ENCODE data around the gene SHROOM3.

The SHROOM3 gene

DNA sequence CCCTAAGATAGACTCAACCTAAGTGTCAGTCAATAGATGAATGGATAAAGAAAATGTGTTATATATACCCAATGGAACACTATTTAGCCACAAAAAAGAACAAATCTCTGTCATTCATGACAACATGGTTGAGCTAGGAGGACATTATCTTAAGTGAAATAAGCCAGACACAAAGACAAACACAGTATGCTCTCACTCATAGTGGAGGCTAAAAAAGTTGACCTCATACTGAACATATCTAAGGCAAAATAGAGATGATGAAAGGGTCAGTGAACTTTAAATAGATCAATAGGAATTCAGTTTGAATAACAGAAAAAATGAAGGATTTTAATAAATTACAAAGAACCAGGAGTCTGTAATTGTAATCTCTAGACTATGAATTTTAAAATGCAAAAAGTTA lies 356.4 kb downstream of the SHROOM3 start:
- DNase-seq, result no peak

GRCh38 chr4:76792418-76792817 lies 357.4 kb downstream of the SHROOM3 start:
- DNase-seq, result no peak

DNA sequence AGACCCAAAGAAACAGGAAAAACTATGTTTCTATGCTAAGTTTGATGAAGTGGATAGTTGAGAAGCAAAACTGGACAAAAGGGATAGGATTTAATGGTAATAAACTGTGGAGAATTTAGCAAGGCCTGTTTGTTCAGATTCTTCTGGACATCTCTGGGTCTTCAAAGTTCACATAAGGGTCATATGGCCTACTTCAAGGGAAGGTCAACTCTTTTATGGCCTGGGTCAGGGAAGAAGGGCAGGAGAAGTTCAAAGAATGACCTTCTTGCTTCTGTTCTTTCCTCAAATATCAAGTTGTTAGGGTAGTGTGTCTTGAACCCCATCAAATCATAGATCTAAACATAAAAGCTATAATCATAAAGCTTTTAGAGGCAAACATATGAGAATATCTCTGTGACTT lies 360.2 kb downstream of the SHROOM3 start:
- DNase-seq, result no peak

GRCh38 chr4:76799140-76799539 lies 364.1 kb downstream of the SHROOM3 start:
- DNase-seq, result no peak

- DNase-seq, result no peak
These were observed 364.7 kb downstream of the SHROOM3 start for GRCh38 chr4:76799718-76800117.

DNA sequence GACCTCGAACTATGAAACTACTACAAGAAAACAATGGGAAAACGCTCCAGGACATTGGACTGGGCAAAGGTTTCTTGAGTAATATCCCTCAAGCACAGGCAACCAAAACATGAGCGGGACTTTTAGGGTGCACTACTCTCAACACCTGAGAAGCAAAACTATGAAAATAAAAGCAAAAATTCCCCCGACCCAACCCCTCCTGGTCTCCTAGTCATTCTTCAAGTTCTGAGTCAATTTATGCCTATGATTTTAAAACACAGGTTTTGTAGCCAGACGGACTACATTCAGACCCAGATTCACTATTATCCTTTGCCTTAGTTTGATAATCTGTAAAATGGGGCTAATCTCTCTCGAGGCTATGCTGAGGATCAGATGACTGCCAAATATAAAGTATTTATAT lies 365.9 kb downstream of the SHROOM3 start:
- no peak for DNase-seq

DNA sequence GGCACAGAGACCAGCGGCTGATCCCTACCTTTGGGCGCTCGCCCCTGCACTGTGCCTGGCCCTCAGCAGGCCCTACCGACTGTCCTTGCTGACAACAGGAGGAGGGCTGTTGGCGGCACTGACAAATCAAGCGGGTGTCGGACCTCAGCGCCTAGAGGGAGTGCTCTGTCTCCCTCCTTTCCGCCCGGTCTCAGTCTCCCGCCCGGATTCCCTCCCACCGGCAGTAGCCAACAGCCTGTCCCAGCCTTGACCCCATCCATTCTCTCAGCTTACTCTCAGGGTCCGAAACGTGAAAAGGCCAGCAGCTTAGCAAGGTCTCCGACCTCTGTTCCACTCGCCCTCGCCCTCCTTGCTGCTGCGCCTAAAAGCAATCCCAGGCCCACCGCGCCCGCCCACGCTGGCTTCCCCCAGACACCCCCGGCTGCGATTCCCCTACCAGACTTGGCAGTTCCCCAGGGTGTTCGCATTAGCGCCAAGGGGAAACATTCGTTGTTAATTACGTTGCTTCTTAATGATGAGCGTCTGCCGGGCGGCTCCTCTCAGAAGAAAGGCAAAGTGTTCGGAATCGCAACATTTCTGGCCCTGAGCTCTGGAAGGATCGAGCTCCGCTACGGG lies 366.7 kb downstream of the SHROOM3 start:
- no peak for DNase-seq

DNA sequence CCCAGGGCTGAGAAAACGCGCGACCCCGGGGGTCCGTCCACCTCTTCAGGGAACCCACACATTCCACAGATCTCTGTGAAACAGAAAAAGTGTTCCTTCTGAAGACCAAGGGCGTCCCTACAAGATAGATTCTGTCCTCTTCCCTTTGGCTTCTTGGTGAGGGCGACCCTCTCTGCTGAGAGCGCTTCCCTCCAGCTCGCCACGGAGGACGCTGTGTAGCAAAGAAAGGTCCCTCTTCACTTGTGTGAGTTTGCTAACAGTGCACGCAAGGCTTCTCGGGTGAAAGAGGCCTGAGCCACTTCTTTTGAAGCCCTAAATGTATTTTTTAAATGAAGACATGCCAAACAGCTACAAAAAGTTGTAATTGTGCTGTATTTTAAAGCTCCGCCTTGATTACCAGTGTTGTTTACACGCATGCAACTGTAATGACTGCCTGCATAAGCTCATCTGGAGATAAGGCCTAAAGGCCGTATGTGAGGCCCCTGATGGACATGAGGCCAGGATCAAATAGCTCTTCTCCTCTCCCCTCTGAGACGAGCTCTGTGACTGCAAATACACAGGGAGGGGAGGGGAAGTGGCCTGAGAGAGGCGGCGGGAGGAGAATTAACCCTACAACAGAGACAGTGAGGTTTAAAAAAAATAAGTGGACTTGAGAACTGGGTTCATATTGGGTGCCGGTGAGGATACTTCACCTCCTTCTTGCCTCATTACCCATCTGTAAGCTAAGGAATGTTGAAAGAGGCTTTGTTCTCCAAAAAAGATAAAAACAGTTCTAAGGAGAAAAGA lies 367.4 kb downstream of the SHROOM3 start:
- DNase-seq, result no peak

- no peak for DNase-seq
These were observed 368.5 kb downstream of the SHROOM3 start for GRCh38 chr4:76803522-76803921.

- no peak for DNase-seq
These were observed 369.1 kb downstream of the SHROOM3 start for GRCh38 chr4:76804096-76804495.

- DNase-seq, result no peak
These were observed 371.3 kb downstream of the SHROOM3 start for GRCh38 chr4:76806346-76806745.

DNA sequence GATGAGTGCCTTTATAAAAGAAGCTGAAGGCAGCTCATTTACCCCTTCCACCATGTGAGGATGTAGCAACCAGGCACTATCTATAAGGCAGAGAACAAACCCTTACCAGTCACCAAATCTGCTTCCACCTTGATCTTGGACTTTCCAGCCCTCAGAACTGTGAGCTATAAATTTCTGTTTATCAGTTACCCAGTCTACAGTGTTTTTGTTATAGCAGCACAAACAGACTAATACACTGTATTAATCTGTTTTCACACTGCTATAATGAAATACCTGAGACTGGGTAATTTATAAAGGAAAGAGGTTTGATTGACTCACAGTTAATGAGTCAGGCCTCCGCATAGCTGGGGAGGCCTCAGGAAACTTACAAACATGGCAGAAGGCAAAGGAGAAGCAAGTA lies 371.7 kb downstream of the SHROOM3 start:
- no peak for DNase-seq

DNA sequence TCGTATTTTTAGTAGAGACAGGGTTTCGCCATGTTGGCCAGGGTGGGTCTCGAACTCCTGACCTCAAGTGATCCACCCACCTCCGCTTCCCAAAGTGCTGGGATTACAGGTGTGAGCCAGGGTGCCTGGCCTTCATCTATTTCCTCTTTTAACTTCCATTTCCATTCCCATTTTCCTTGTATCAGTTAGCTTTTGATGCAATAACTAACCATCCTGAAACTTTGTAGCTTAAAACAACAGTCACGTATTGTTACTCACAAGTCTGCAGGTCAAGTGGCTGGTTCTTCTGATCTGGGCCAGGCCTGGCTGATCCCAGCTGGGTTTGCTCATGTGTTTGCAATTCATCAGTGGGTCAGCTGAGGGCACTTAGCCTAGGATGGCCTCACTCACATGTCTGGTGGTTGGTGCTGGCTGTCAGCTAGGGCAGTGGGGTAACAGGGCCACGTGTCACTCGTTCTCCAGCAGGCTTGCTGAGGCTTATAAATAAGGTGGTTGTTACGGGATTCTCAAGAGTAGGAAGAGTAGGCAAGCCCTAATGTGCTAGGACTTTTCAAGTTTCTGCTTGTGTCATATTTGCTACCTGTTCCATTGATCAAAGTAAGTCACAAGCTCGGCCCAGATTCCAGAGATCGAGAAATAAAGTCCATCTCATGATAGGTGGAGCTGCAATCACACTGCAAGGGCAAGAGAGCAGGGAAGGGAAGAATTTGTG lies 374.7 kb downstream of the SHROOM3 start:
- no peak for DNase-seq

DNA sequence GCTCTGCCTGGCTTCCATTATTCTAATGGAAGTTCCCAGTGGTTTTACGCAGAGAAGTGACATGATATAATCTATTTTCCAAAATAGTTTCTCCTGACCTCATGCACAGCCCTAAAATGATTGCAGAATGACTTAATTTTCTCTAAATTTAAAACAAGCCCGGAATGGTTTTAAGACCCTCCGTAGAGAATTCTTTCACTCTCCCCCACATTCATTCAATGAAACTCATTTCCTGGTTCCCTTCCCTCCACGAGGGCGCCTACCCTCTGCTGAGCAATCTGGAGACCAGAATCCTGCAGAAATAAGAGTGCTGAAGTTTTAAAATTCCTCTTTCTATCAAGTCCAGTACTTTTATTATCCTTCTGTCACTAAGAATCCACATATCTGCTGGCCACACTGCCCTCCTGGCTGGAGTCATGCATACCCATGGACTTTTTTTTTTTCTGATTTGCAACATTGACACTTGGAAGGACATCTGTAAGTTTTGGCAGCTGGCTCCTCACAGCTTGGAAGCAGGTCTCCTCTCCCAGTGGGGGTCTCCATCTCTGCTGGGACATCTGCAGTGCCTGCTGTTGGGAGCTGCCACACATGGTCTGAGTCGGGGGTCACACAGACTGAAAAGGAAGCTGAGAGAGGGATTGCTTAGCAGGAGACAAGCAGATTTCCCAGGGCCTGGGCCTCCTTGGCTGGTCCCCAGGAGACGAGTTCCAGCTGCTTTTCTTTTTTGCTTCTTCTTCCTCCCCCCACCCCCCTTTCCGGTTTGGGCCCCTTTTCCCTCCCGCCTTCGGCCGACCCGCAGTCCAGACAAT lies 376.8 kb downstream of the SHROOM3 start:
- DNase-seq, result no peak

GRCh38 chr4:76813070-76813469 lies 378.0 kb downstream of the SHROOM3 start:
- no peak for DNase-seq

GRCh38 chr4:76821641-76822040 lies 386.6 kb downstream of the SHROOM3 start:
- no peak for DNase-seq

GRCh38 chr4:76822303-76822702 lies 387.3 kb downstream of the SHROOM3 start:
- DNase-seq, result no peak

- no peak for DNase-seq
These were observed 388.5 kb downstream of the SHROOM3 start for GRCh38 chr4:76823495-76823894.

GRCh38 chr4:76830612-76830963 lies 395.6 kb downstream of the SHROOM3 start:
- DNase-seq, result no peak

DNA sequence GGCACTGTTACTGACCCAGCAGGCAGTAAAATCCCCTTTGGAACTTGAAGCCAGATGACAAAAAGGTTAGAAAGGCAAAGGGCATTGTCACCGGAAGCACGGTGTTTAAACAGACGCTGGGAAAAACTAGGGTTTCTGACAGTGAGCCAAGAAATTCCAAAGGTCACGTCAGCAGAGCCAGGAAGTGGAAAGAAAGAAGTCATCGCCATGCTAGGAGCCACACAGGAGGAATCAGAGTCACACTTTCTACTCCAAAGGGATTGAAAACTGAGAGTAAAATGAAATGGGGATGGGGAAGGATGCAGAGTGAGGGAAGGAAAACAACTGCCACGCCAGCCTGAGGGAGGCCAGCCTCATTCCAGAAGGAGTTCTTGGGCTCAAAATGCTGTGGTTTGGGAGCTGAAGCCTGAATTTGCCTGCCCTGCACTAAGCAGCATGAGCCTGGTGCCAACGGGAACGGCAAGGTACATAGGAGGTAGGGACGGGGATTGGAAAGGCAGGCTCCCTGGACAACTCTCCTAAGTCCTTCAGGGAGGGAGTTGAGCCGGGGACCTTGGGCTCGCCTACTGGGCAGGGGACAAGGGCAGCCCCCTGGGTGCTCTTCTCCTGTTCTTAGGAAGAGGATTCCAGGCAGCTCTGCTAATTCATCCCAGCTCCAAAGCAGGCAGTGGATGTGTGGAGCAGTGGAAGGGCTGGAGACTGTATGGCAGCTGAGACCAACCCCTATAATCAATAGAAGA lies 396.1 kb downstream of the SHROOM3 start:
- DNase-seq, result no peak

- DNase-seq, result no peak
These were observed 396.8 kb downstream of the SHROOM3 start for GRCh38 chr4:76831711-76832373.

Data from T-helper 9 cell (primary cell).